ENCODE data around the gene VDR. TPM values are rescaled to one million over a fixed set of nuclear protein-coding genes. Genes with fewer than 3 reads are reported as not detected.

VDR gene
- total and polyA plus RNA-seq, 2 experiments from 2014 or later: not detected

DNA sequence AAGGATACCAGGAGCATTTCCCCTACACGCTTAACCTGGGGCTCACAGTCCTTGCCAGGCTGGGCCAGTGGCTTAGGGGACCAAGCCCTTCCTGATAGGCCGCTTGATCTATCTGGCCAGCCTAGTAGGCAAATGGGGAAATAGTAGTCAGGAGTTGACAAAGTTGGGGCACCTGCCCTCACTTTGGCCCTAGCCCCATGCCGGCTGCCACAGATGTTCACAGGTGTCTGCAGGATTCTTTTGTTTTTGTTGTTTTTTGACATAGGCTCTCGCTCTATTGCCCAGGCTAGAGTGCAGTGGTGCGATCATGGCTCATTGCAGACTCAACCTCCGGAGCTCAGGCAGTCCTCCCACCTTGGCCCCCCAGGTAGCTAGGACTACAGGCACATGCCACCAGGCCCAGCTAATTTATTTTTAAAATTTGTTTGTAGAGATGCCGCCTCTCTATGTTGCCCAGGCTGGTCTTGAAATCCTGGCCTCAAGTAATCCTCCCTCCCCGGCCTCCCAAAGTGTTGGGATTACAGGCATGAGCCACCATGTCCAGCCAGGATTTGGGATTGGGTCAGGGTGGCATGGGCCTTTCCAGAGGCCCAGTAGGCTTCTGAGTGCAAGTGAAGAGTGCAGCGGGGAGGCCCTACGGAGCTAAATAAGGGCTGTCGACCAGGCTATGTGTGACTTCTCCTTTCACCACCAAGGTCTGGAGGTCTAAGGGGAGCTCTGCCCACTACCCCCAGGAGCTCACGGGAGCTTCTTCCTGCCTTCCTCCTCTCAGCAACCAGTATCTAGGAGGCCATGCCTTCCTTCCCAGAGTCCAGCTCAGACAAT is 69.6 kb downstream of the VDR start:
- no peaks in the 10 kb centered on the region for H3K36me3 ChIP-seq
- no peak for TF ChIP-seq CTCF (IDR thresholded peaks at IDR 0.05; ENCODE audit: low read depth, low read length)
- DNase-seq (ENCODE audit: low read depth in 1 of 2, low spot score in 1 of 2): no peak
- H3K4me3 ChIP-seq: no peak overlapping the region
- H3K27me3 ChIP-seq: no peaks in the 10 kb centered on the region
- peak overlapping the region; percentile 75 for H3K27ac ChIP-seq
- H3K9me3 ChIP-seq (ENCODE audit: low read depth): no peaks in the 10 kb centered on the region
- peaks cover 17% of the 10 kb centered on the region for H3K4me1 ChIP-seq (ENCODE audit: low read depth)

DNA sequence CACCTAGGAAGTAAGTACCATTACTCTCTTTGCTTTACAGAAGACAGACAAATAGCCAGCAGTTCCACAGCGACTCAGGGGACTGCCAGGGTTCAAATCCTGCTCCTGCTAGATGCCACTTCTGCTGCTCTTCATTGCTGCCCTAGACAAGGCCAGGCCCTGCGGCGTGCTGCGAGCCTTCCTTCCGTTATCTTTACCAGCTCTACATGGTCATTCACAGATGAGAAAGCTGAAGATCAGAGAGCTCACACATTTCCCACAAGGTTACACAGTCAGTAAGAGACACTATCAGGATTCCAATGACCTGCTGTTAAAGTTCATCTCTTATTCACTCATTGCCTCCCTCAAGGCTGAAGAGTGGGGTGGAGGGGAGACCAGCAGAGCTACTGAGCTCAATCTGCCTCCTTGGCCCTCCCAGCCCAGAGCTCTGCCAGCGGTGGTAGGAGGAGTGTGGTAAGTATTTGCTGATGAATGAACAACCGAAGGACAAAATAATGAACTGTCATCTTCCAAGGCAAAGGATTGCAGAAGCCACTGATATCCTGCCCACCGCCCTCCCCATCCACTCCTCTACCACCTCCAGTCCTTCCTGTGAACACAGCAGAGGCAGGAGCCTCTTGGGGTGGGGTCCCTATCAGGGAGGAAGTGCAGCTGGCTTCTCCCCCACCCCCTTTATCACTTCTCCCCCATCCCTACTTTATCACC is 70.4 kb downstream of the VDR start:
- H3K9me3 ChIP-seq (ENCODE audit: low read depth): no peaks in the 10 kb centered on the region
- H3K4me3 ChIP-seq: no peak overlapping the region
- peak overlapping the region; percentile 75 for H3K27ac ChIP-seq
- TF ChIP-seq CTCF (IDR thresholded peaks at IDR 0.05; ENCODE audit: low read depth, low read length): no peak
- DNase-seq (ENCODE audit: low read depth in 1 of 2, low spot score in 1 of 2): no peak
- H3K4me1 ChIP-seq (ENCODE audit: low read depth): peaks cover 17% of the 10 kb centered on the region
- no peaks in the 10 kb centered on the region for H3K27me3 ChIP-seq
- no peaks in the 10 kb centered on the region for H3K36me3 ChIP-seq

DNA sequence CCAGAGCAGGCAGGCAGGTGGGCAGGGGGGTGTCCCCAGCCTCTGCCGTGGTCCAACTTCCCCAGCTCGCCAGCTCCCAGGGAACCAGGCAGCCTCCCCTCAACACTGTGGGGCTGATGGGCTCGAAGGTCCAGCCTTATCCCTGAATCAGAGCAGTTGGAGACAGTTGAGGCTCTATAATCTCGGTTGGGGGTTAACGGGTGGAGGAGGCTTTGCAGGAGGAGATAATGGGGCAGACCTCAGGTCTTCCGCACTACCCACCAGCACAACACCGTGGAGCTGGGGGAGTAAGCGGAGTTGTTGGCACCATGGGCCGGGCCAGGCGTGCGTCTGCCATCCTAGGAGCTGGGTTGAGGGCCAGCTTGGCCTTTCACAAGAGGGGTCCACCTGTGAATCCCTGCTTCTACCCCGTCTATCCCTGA is 71.2 kb downstream of the VDR start:
- DNase-seq (ENCODE audit: low read depth in 1 of 2, low spot score in 1 of 2): no peak
- H3K27me3 ChIP-seq: no peaks in the 10 kb centered on the region
- no peaks in the 10 kb centered on the region for H3K9me3 ChIP-seq (ENCODE audit: low read depth)
- no peak overlapping the region for H3K4me3 ChIP-seq
- peaks cover 23% of the 10 kb centered on the region for H3K4me1 ChIP-seq (ENCODE audit: low read depth)
- no peak for TF ChIP-seq CTCF (IDR thresholded peaks at IDR 0.05; ENCODE audit: low read depth, low read length)
- no peaks in the 10 kb centered on the region for H3K36me3 ChIP-seq
- no peak overlapping the region for H3K27ac ChIP-seq

- H3K4me3 ChIP-seq: no peak overlapping the region
- TF ChIP-seq CTCF (IDR thresholded peaks at IDR 0.05; ENCODE audit: low read depth, low read length): no peak
- no peak overlapping the region for H3K27ac ChIP-seq
- no peak for DNase-seq (ENCODE audit: low read depth in 1 of 2, low spot score in 1 of 2)
- H3K9me3 ChIP-seq (ENCODE audit: low read depth): no peaks in the 10 kb centered on the region
- no peaks in the 10 kb centered on the region for H3K36me3 ChIP-seq
- H3K4me1 ChIP-seq (ENCODE audit: low read depth): peaks cover 33% of the 10 kb centered on the region
- no peaks in the 10 kb centered on the region for H3K27me3 ChIP-seq
Measured at GRCh38 chr12:47832263-47832933, 72.4 kb downstream of the VDR start.

GRCh38 chr12:47829584-47829983 is 75.2 kb downstream of the VDR start:
- Histone ChIP-seq H3K4me1 (ENCODE audit: low read depth) (peaks cover 21% of the 10 kb centered on the region), H3K27me3 (no peaks in the 10 kb centered on the region), H3K4me3 (no peak overlapping the region), H3K36me3 (no peaks in the 10 kb centered on the region), H3K9me3 (ENCODE audit: low read depth) (no peaks in the 10 kb centered on the region), H3K27ac (peak overlapping the region; percentile 77)
- TF ChIP-seq CTCF (IDR thresholded peaks at IDR 0.05; ENCODE audit: low read depth, low read length): no peak
- no peak for DNase-seq (ENCODE audit: low read depth in 1 of 2, low spot score in 1 of 2)
